GM23248 (cell line): Measurements from ENCODE around the gene RIN1.

Experiments used
- EZH2 ChIP-seq: fragments of 200-600 bp; sonication (generic); IDR thresholded peaks from 2 replicates; pipeline ENCODE4 v1.6.1; 2018; ENCODE audit warnings: antibody characterized with exemption, mild to moderate bottlenecking; ENCODE audit not compliant: insufficient read depth, poor library complexity, severe bottlenecking
- EZH2phosphoT487 ChIP-seq: fragments of 200-600 bp; sonication (generic); IDR thresholded peaks from 2 replicates; pipeline ENCODE4 v1.6.1; 2018; ENCODE audit warnings: antibody characterized with exemption, moderate library complexity, mild to moderate bottlenecking, low read depth; ENCODE audit not compliant: insufficient read depth

DNA sequence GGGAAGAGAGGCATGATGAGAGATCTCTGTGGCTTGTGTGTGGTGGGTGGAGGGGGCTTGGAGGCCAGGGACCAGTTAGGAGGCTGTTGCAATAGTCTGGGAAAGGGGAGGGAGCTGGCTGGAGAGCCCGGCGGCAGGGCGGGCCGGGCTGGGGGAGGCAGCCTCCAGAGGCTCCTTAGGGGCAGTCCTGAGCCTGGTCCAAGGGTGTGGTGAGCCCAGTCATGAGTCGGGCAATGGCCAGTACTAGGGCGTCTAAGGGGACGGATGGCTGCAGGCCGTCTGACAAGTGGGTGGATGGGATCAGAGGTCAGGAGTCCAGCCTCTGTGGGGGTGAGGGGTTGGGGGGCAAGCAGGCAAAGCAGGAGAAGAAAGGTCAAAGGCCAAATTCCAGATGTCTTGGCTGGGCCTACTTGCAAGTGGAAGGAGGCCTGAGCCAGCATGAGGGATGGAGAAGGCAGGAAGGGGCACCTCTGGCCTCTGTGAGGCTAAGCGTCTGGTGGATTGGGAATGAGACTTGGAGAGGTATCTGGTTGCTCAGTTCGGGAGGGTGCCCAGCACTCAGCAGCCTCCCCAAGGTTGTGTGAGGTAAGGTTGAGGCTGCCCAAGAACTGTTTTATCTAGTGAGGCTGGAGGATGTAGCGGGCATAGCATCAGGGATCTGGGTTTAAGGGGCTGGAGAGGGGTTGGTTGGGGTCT is 13.4 kb downstream of the RIN1 start:
- TF ChIP-seq EZH2 (no peak), EZH2phosphoT487 (no peak)
